ENCODE measurements around the gene DENND2A.
"Not testable (repeated sequence)": the region's sequence is repeated elsewhere in the genome, so short reads cannot be mapped to it uniquely, and the experiment has no call there.

The DENND2A gene

DNA sequence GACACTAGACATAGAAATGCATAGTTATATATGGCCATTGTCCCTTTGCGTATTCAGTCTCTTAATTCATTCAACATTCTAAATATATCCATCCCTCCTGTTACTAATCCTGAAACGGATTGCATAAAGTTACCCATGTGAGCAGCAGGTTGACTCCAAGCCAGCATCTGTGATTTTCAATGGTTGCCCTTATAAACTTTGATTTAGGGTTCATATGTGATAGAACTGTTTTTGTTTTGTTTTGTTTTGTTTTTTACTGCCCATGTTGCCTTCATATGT lies 13.4 kb upstream of the DENND2A start:
- TF ChIP-seq, protein P1, sequence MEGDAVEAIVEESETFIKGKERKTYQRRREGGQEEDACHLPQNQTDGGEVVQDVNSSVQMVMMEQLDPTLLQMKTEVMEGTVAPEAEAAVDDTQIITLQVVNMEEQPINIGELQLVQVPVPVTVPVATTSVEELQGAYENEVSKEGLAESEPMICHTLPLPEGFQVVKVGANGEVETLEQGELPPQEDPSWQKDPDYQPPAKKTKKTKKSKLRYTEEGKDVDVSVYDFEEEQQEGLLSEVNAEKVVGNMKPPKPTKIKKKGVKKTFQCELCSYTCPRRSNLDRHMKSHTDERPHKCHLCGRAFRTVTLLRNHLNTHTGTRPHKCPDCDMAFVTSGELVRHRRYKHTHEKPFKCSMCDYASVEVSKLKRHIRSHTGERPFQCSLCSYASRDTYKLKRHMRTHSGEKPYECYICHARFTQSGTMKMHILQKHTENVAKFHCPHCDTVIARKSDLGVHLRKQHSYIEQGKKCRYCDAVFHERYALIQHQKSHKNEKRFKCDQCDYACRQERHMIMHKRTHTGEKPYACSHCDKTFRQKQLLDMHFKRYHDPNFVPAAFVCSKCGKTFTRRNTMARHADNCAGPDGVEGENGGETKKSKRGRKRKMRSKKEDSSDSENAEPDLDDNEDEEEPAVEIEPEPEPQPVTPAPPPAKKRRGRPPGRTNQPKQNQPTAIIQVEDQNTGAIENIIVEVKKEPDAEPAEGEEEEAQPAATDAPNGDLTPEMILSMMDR (IDR thresholded peaks at IDR 0.05; ENCODE audit: low read depth, low read length, missing control alignments), result no peak
- no peak for DNase-seq (ENCODE audit: low read depth)
- no peak overlapping the region for H3K4me3 ChIP-seq (ENCODE audit: low read depth, low read length)

DNA sequence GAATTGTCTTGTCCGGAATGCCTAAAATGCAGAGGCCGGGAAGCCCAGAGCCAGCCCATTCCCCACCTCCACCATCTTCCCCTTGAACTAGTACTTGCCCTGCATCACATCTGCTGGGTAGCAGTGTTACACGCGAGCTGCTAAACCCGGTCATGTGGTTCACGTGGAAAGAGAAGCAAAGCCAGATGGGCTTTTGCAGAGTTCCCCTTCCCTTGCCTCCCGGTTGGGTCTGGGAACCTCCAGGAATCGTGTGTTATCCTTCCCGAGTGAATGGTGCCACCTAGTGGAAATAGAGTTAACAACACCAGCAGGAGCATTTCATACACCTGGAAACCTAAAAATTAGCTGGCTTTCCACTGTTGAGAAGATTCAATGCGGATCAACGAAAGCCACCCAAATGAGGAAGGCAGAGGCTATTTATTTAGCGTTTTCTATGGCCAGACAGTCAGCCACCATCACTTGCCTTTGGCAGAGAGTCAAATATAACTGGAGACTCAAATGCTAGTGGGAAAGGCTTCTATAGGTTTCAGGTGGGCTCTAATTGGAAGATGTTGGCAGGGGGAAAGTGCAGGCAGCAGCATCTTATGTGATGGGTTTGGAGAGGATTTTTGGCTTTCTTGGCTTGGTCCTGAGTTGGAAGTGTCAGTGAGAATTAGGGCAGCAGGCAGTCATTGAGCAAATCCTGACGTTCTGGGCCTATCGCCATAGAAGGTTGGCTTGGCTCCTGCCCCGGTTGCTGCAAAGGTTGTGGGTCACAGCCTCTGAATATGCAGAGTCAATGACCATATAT lies 12.9 kb upstream of the DENND2A start:
- DNase-seq (ENCODE audit: low read depth), result no peak
- TF ChIP-seq, protein P1 (IDR thresholded peaks at IDR 0.05; ENCODE audit: low read depth, low read length, missing control alignments), result peak; percentile 80

DNA sequence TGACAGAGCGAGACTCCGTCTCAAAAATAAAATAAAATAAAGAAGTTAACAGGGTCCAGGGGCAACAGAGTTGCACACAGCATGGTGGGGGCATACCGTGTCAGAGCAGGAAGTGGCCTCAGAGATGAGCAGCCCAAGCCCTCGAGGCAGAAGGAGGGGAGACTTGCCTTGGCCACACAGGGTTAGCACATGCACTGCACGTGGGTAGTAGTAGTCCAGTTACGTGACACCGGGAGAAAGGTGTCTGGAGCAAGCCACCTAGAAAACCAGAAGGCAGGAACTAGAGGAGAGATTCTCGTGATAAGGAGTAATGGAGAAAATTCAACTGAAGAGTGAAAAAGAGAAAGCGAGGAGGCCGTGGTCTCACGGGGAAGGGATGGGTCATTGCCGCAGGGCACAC lies 9.8 kb upstream of the DENND2A start:
- DNase-seq (ENCODE audit: low read depth), result no peak
- TF ChIP-seq, protein P1 (IDR thresholded peaks at IDR 0.05; ENCODE audit: low read depth, low read length, missing control alignments), result no peak

More for the DNA sequence above, 12.9 kb upstream of the DENND2A start:
- no peak overlapping the region for H3K4me3 ChIP-seq (ENCODE audit: low read depth, low read length)

DNA sequence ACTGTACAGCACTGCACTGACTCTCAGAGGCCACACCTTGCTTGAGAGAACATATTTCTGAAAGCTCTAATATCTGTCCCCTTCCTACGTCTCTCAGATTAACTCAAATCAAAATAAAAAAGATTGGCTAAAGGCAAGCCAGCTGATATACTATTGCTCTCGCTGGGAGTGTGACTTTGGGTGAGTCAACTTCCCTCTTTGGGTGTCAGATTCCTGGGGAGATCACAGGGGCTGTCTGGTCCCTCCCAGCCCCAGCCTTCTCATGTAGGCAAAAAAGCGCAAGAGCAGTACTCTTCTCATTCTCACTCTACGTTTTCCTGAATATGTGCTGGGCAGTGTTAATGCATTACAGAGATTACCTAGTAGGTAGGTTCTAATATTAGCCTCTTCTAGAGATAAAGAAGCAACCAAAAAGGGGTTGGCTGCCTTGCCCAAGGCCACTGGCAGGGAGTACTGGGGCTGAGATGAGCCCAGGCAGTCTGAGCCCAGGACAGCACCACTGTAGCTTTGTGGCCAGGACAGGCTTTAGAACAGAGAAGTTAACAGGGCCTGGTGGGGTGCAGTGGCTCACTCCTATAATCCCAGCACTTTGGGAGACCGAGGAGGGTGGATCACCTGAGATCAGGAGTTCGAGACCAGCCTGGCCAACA lies 9.1 kb upstream of the DENND2A start:
- H3K4me3 ChIP-seq (ENCODE audit: low read depth, low read length), result no peak overlapping the region
- TF ChIP-seq, protein P1 (IDR thresholded peaks at IDR 0.05; ENCODE audit: low read depth, low read length, missing control alignments), result no peak
- DNase-seq (ENCODE audit: low read depth), result no peak

More for the DNA sequence above, 9.8 kb upstream of the DENND2A start:
- no peak overlapping the region for H3K4me3 ChIP-seq (ENCODE audit: low read depth, low read length)

DNA sequence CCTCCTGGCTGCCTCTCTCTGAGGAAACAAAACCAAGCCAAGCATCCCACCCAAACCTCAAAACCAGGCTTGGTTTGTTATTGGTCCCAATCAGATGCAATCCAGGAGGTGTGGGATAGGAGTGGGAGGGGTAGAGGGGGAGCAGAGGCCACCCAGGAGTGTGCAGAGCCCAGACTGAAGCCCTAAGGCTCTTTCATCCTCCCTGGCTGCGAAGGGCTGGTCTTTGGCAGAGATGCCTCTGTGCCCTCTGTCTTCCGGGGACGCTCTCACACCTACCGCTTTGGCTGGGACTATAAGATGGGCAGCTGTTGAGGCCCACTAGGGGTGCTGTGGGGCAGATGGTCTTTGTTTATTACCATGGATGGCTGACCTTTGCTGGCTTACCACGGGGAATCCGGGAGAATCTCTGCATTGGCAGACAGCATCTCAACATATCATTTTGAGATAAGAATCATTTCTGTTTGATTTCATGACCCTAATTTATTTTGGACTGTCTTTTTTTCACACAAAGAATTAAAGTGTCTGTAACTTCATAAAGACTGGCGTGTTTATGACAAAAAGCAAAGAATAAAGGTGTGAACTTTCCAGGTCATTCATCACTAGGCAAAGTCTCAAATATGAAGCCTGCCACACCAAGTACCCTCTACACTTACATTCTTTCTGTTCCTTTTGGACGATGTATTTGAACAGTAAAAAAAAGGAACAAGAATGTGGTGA lies 6.5 kb upstream of the DENND2A start:
- TF ChIP-seq, protein P1 (IDR thresholded peaks at IDR 0.05; ENCODE audit: low read depth, low read length, missing control alignments), result peak; percentile 68
- no peak overlapping the region for H3K4me3 ChIP-seq (ENCODE audit: low read depth, low read length)
- no peak for DNase-seq (ENCODE audit: low read depth)

DNA sequence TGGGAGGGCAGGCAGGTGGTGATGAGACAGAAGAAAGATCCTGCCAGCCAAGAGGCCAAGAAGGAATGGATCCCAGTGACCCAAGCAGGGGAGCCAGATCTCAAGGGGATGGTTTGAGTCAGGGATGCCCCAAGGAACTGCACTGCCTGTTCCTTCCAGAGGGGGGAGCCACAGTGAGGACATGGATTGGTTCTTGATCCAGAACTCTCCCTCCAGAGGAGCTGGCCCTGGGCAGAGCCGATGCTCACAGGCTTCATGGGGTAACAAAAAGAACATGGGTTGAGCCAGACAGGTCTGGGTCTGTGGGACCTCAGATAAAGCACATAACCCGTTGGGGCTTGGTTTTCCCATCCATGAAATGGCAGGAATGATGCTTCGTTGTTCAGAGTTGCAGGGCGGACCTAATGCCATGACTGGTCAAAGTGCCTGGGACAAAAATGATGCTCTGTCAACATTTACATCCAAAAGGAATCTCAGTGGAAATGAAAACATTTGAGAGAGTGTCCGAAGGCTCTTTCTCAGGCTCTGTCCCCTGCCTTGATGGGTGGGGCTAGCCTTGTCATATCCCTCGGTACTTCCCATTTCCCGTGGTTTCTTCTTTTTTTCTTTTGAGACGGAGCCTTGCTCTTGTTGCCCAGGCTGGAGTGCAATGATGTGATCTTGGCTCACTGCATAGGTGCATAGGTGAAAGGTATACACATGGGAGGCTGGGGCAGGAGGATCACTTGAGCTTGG lies 4.7 kb upstream of the DENND2A start:
- TF ChIP-seq, protein P1 (IDR thresholded peaks at IDR 0.05; ENCODE audit: low read depth, low read length, missing control alignments), result peak; percentile 65
- DNase-seq (ENCODE audit: low read depth), result no peak
- no peak overlapping the region for H3K4me3 ChIP-seq (ENCODE audit: low read depth, low read length)

DNA sequence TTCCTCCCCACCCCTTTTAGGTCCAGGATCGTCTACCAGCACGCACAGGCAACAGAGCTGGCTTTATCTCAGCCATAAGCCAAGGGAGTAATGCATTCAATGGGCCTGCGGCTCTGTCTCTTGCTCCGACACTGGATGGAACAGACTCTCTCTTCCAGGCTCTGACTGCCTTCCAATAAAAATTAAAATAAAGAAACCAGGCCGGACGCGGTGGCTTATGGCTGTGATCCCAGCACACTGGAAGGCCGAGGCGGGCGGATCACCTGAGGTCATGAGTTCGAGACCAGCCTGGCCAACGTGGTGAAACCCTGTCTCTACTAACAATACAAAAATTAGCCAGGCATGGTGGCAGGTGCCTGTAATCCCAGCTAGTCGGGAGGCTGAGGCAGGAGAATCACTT lies 4.1 kb upstream of the DENND2A start:
- not testable (repeated sequence) for H3K4me3 ChIP-seq (ENCODE audit: low read depth, low read length); DNase-seq (ENCODE audit: low read depth)

All from GM12864 (cell line).